Neural cell (in vitro differentiated cells): ENCODE measurements around the gene FCMR. TPM values are rescaled to one million over a fixed set of nuclear protein-coding genes. Genes with fewer than 3 reads are reported as not detected.

ENCODE experiments used
- H2AFZ ChIP-seq: fragments of 200-600, 300-800 bp; sonication (generic), shearing (Covaris generic); 2 replicates; pipeline ENCODE4 v1.6.0; 2014; ENCODE audit warnings: low read depth, mild to moderate bottlenecking, antibody characterized with exemption, low read length, moderate library complexity
- H3F3A ChIP-seq: fragments of 200-600 bp; shearing (Covaris generic); 2 replicates; pipeline ENCODE4 v1.6.1; 2016; ENCODE audit warnings: mild to moderate bottlenecking, moderate library complexity, mixed read lengths, antibody characterized with exemption, low read length; ENCODE audit not compliant: insufficient read depth, poor library complexity, severe bottlenecking
- H3K27ac ChIP-seq: fragments of 200-600, 300-800 bp; sonication (generic), shearing (Covaris generic); 2 replicates; pipeline ENCODE4 v1.5.1; 2014; ENCODE audit warnings: mild to moderate bottlenecking, low read length, moderate library complexity
- H3K27me3 ChIP-seq: fragments of 300-800, 200-600 bp; sonication (generic), shearing (Covaris generic); 2 replicates; pipeline ENCODE4 v1.6.0; 2014; ENCODE audit warnings: mild to moderate bottlenecking, low read depth, low read length, moderate library complexity; ENCODE audit not compliant: insufficient read depth
- H3K36me3 ChIP-seq: fragments of 300-800, 200-600 bp; sonication (generic), shearing (Covaris generic); 2 replicates; pipeline ENCODE4 v1.5.1; 2014; ENCODE audit warnings: mild to moderate bottlenecking, antibody characterized with exemption, low read length, moderate library complexity; ENCODE audit not compliant: insufficient read depth
- H3K4me2 ChIP-seq: fragments of 300-800, 200-600 bp; sonication (generic), shearing (Covaris generic); 2 replicates; pipeline ENCODE4 v1.6.0; 2014; ENCODE audit warnings: mild to moderate bottlenecking, low read length
- H3K4me3 ChIP-seq: fragments of 300-800, 200-600 bp; sonication (generic), shearing (Covaris generic); 2 replicates; pipeline ENCODE4 v1.5.1; 2014; ENCODE audit warnings: mild to moderate bottlenecking, low read length, moderate library complexity
- H3K79me2 ChIP-seq: fragments of 200-600 bp; shearing (Covaris generic); replicated peaks from 2 replicates; pipeline ENCODE4 v1.6.0; 2014; ENCODE audit warnings: mild to moderate bottlenecking, low read length, moderate library complexity; ENCODE audit not compliant: insufficient read depth
- H3K9ac ChIP-seq: fragments of 300-800, 200-600 bp; sonication (generic), shearing (Covaris generic); 2 replicates; pipeline ENCODE4 v1.6.1; 2016; ENCODE audit warnings: mild to moderate bottlenecking, low read length, mixed read lengths
- H3K9me2 ChIP-seq: fragments of 200-600 bp; shearing (Covaris generic); 2 replicates; pipeline ENCODE4 v1.6.1; 2016; ENCODE audit warnings: mild to moderate bottlenecking, low read length, mixed read lengths; ENCODE audit not compliant: insufficient read depth
- H3K9me3 ChIP-seq: fragments of 200-600, 300-800 bp; sonication (generic), shearing (Covaris generic); 2 replicates; pipeline ENCODE4 v1.6.1; 2016; ENCODE audit warnings: mild to moderate bottlenecking, mixed run types, low read length, moderate library complexity, mixed read lengths
- H4K20me1 ChIP-seq: fragments of 200-600 bp; shearing (Covaris generic); 2 replicates; pipeline ENCODE4 v1.6.1; 2016; ENCODE audit warnings: mild to moderate bottlenecking, mixed run types; ENCODE audit not compliant: insufficient read depth
- CTCF ChIP-seq: fragments of 450-650 bp; IDR thresholded peaks from 2 replicates; pipeline ENCODE4 v1.5.1; 2014; ENCODE audit warnings: antibody characterized with exemption, mild to moderate bottlenecking, moderate library complexity; ENCODE audit not compliant: poor library complexity, severe bottlenecking
- EP300 ChIP-seq: fragments of 450-650 bp; conservative IDR thresholded peaks from 2 replicates; pipeline ENCODE4 v1.6.1; 2014; ENCODE audit warnings: antibody characterized with exemption, mild to moderate bottlenecking, moderate library complexity; ENCODE audit not compliant: poor library complexity, severe bottlenecking
- EZH2 ChIP-seq: fragments of 200-600, 300-800 bp; shearing (Covaris generic), sonication (generic); IDR thresholded peaks from 2 replicates; pipeline ENCODE4 v1.6.1; 2014; ENCODE audit warnings: antibody characterized with exemption, low read length, borderline replicate concordance, mild to moderate bottlenecking; ENCODE audit not compliant: insufficient read depth, poor library complexity, severe bottlenecking
- MXI1 ChIP-seq: fragments of 450-650 bp; conservative IDR thresholded peaks from 2 replicates; pipeline ENCODE4 v1.6.1; 2014; ENCODE audit warnings: antibody characterized with exemption, mild to moderate bottlenecking; ENCODE audit not compliant: poor library complexity, severe bottlenecking
- POLR2AphosphoS5 ChIP-seq: IDR thresholded peaks from 2 replicates; pipeline ENCODE4 v1.6.1; 2012
- RAD21 ChIP-seq: fragments of 450-650 bp; conservative IDR thresholded peaks from 2 replicates; pipeline ENCODE4 v1.6.1; 2014; ENCODE audit warnings: antibody characterized with exemption, mild to moderate bottlenecking, moderate library complexity
- REST ChIP-seq: IDR thresholded peaks from 2 replicates; pipeline ENCODE4 v1.6.1; 2012; ENCODE audit warnings: borderline replicate concordance
- SMC3 ChIP-seq: fragments of 450-650 bp; conservative IDR thresholded peaks from 2 replicates; pipeline ENCODE4 v1.6.1; 2014; ENCODE audit warnings: antibody characterized with exemption, mild to moderate bottlenecking, moderate library complexity; ENCODE audit not compliant: poor library complexity
- TAF1 ChIP-seq: IDR thresholded peaks from 2 replicates; pipeline ENCODE4 v1.6.1; 2012; ENCODE audit warnings: low read depth
- polyA plus RNA-seq: library from polyadenylated mRNA; depleted of rRNA; stranded (reverse); fragments of >200 nt; gene quantifications from 2 replicates; pipeline ENCODE4 v1.2.3, GENCODE V29; 2014

The FCMR gene
- polyA plus RNA-seq, 1 donor from 2014 or later, result not detected

- H4K20me1 ChIP-seq, result no peaks in the 10 kb centered on the region
- no peak within 1 kb of the TSS for H3K9ac ChIP-seq
- H3K79me2 ChIP-seq, result no peaks in the 10 kb centered on the region
- H3K9me3 ChIP-seq, result no peaks in the 10 kb centered on the region
- no peaks in the 10 kb centered on the region for H3K9me2 ChIP-seq
- H3K4me2 ChIP-seq, result no peak within 1 kb of the TSS
- H3K27ac ChIP-seq, result no peak within 1 kb of the TSS
- H3F3A ChIP-seq, result no peaks in the 10 kb centered on the region
- no peaks in the 10 kb centered on the region for H3K27me3 ChIP-seq
- no peak within 1 kb of the TSS for H2AFZ ChIP-seq
- TF ChIP-seq RAD21, result no peak
- TF ChIP-seq REST, result no peak
- no peak for TF ChIP-seq TAF1
- no peak for TF ChIP-seq POLR2AphosphoS5
- no peak for TF ChIP-seq SMC3
- TF ChIP-seq CTCF, result no peak
- TF ChIP-seq MXI1, result no peak
- H3K4me3 ChIP-seq, result no peak within 1 kb of the TSS
- H3K36me3 ChIP-seq, result no peaks in the 10 kb centered on the region
These were observed 48.7 kb upstream of the FCMR start, which contains the start of gene FCAMR for GRCh38 chr1:206970446-206970845. FCAMR (minus strand) TSS chr1:206970460; CDS start chr1:206970125, 335 bp downstream.

- H3F3A ChIP-seq, result no peaks in the 10 kb centered on the region
- no peak overlapping the region for H2AFZ ChIP-seq
- TF ChIP-seq REST (no peak), MXI1 (no peak), CTCF (no peak), EZH2 (no peak), TAF1 (no peak), SMC3 (no peak), POLR2AphosphoS5 (no peak), RAD21 (no peak), EP300 (no peak)
These were observed 47.3 kb upstream of the FCMR start for GRCh38 chr1:206969090-206969489.

More at GRCh38 chr1:206969090-206969489, 47.3 kb upstream of the FCMR start:
- no peaks in the 10 kb centered on the region for H3K9me3 ChIP-seq
- H4K20me1 ChIP-seq, result no peaks in the 10 kb centered on the region
- no peak overlapping the region for H3K9ac ChIP-seq
- no peak overlapping the region for H3K27ac ChIP-seq
- H3K4me3 ChIP-seq, result no peak overlapping the region
- no peaks in the 10 kb centered on the region for H3K27me3 ChIP-seq
- H3K36me3 ChIP-seq, result no peaks in the 10 kb centered on the region
- no peaks in the 10 kb centered on the region for H3K9me2 ChIP-seq
- H3K4me2 ChIP-seq, result no peak overlapping the region
- H3K79me2 ChIP-seq, result no peaks in the 10 kb centered on the region
